Suprapubic skin (tissue), 3 donors: ENCODE data around the gene PPP1R1A.

Experiments
- POLR2A ChIP-seq, 2 donors: fragments of 450-650 bp; IDR thresholded peaks; one replicate each; pipeline ENCODE4 v1.6.1; 2017; ENCODE audit warnings: antibody characterized with exemption in 2 of 2, mild to moderate bottlenecking in 2 of 2, moderate library complexity in 2 of 2
- TF ChIP-seq, protein P1 (sequence below), 2 donors: fragments of 200-600 bp in 1 of 2; fragments of 450-650 bp in 1 of 2; sonication (generic) in 1 of 2; IDR thresholded peaks; one replicate each; pipeline ENCODE4 v1.5.1; 2016 to 2019; ENCODE audit warnings: antibody characterized with exemption in 2 of 2, mild to moderate bottlenecking in 1 of 2, moderate library complexity in 1 of 2

DNA sequence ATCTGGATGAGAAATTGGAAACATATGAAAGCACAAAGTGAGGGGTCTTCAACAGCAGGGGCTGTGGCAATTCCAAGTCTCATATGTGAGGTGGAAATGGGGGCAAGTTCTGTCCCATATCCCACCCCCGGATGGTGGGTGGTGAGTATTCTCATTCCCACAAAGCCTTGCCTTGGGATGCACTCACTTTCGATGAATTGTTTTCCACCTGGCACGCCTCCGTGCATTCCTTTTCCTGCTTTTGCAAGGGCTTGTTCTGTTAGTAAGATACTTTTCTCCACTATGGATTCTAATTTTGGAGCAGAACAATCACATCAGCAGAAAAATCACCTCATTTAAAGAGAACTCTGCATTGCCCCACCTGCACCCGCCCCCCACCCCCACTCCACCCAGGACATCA lies 43.1 kb upstream of the PPP1R1A start:
- TF ChIP-seq, protein P1, sequence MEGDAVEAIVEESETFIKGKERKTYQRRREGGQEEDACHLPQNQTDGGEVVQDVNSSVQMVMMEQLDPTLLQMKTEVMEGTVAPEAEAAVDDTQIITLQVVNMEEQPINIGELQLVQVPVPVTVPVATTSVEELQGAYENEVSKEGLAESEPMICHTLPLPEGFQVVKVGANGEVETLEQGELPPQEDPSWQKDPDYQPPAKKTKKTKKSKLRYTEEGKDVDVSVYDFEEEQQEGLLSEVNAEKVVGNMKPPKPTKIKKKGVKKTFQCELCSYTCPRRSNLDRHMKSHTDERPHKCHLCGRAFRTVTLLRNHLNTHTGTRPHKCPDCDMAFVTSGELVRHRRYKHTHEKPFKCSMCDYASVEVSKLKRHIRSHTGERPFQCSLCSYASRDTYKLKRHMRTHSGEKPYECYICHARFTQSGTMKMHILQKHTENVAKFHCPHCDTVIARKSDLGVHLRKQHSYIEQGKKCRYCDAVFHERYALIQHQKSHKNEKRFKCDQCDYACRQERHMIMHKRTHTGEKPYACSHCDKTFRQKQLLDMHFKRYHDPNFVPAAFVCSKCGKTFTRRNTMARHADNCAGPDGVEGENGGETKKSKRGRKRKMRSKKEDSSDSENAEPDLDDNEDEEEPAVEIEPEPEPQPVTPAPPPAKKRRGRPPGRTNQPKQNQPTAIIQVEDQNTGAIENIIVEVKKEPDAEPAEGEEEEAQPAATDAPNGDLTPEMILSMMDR (IDR thresholded peaks at IDR 0.05): no peak
- TF ChIP-seq POLR2A (IDR thresholded peaks at IDR 0.05): no peak
